Lower leg skin (tissue), 3 donors: Measurements from ENCODE around the gene COG2.

Experiments
- CTCF ChIP-seq, 3 donors: fragments of 450-650 bp; IDR thresholded peaks; one replicate each; pipeline ENCODE4 v1.5.1; 2016; ENCODE audit warnings: antibody characterized with exemption in 3 of 3, mild to moderate bottlenecking in 3 of 3, moderate library complexity in 2 of 3
- POLR2A ChIP-seq, 2 donors: fragments of 450-650 bp; IDR thresholded peaks; one replicate each; pipeline ENCODE4 v1.6.1; 2016 to 2017; ENCODE audit warnings: antibody characterized with exemption in 2 of 2, mild to moderate bottlenecking in 1 of 2, moderate library complexity in 1 of 2

GRCh38 chr1:230693221-230693620, 50.9 kb downstream of the COG2 start:
- TF ChIP-seq CTCF (IDR thresholded peaks at IDR 0.05) (no peak), POLR2A (IDR thresholded peaks at IDR 0.05) (no peak)
